ENCODE results near the gene TGIF1.

DNA sequence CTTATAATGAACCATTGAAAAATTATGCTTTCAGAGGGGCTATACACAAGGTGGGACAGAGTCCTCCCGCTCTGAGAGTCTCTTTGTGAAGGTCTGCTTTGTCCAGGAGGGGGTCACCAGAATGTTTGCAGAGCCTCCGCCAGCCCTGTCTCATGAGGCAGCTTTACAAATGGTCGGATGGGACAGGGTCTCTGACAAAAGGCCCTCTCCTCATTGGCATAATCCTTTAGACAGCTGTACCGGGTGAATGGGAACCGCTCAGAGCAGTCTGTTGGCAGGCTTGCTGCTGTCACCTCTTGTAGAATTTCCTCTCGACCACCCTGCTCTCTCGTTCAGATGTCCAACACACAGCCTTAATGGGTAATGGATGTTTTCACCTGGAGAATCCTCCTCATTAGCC, 40.2 kb upstream of the TGIF1 start:
- TF ChIP-seq IKZF1 (conservative IDR thresholded peaks at IDR 0.05) (no peak), ESRRA (IDR thresholded peaks at IDR 0.05; ENCODE audit: low read length) (no peak), REST (IDR thresholded peaks at IDR 0.05; ENCODE audit: low read depth, low read length) (no peak), HDAC2 (IDR thresholded peaks at IDR 0.05) (no peak), NR2C2 (IDR thresholded peaks at IDR 0.05; ENCODE audit: borderline replicate concordance, control insufficient read depth, insufficient read length, low read depth) (no peak), ETV6 (conservative IDR thresholded peaks at IDR 0.05 in 1 of 2, IDR thresholded peaks at IDR 0.05 in 1 of 2; ENCODE audit: borderline replicate concordance in 1 of 2, low read depth in 1 of 2) (no peak), RCOR1 (conservative IDR thresholded peaks at IDR 0.05; ENCODE audit: low read depth, low read length) (no peak), TCF7 (IDR thresholded peaks at IDR 0.05; ENCODE audit: borderline replicate concordance) (no peak), CEBPB (IDR thresholded peaks at IDR 0.05; ENCODE audit: borderline replicate concordance in 1 of 2, low read depth in 2 of 2, low read length in 2 of 2) (no peak)

Measured in GM12878 (cell line).